T-helper 1 cell (primary cell): ENCODE data around the gene SERINC4.

ENCODE experiments used
- DNase-seq, 5 donors: peaks; one replicate each; pipeline ENCODE4 v3.0.0-alpha.2; 2012 to 2020

SERINC4 gene

DNA sequence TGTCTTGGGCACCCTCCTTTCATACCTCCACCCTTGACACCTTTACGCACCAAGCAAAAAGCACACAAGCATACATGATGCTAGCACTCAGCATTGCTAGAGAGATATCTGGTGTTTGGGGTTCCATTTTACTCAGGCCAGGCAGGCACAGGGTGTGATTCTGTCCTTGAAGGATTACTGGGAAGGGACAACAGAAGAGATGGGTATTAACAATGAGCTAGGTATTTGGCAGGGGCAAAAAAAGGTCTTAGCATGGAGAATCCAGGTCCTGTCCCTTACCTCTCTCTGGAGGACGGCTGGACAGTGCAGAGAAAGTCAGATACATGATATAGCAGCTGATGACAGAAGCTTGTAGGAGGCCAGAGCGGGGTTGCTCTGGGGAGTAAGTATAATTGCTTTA is 3.5 kb downstream of the SERINC4 start:
- DNase-seq: no peak

DNA sequence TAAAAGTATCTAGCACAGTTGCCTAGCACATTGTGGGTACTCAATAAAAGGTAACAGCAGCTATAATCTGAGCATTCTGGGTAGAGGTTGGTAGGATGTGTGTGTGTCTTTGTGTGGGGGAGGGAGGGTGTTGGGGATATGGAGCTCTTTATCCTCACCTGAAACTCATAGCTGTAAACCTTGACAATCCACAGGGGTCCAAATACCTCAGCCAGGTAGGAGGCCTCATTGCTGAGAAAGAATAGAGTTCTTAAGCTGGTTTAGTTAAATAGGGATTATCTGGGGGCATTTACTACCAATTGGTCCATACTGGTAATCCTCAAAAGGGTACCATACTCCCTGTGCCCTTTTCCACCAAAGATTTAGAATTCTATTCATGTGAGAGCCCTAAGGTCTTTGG is 4.0 kb downstream of the SERINC4 start:
- no peak for DNase-seq

DNA sequence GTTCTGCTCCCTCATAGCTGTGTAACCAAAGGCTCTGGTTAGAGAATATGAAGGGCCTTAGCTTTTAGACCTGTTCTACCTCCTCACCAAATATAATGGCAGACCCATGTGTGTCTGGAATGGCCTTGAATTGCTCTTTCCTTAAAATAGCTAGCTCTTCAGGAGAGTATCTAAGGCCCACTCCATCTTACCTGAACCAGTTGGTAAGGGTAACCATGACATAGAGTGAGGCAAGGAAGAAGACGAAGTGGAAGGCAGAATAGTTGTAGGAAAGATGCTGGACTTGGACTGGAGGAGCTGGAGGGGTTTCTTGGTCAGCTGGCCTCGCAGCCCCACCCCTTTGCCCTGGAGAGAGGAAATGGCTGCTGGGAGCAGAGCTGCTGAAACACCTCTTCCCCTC is 4.8 kb downstream of the SERINC4 start:
- DNase-seq: no peak

DNA sequence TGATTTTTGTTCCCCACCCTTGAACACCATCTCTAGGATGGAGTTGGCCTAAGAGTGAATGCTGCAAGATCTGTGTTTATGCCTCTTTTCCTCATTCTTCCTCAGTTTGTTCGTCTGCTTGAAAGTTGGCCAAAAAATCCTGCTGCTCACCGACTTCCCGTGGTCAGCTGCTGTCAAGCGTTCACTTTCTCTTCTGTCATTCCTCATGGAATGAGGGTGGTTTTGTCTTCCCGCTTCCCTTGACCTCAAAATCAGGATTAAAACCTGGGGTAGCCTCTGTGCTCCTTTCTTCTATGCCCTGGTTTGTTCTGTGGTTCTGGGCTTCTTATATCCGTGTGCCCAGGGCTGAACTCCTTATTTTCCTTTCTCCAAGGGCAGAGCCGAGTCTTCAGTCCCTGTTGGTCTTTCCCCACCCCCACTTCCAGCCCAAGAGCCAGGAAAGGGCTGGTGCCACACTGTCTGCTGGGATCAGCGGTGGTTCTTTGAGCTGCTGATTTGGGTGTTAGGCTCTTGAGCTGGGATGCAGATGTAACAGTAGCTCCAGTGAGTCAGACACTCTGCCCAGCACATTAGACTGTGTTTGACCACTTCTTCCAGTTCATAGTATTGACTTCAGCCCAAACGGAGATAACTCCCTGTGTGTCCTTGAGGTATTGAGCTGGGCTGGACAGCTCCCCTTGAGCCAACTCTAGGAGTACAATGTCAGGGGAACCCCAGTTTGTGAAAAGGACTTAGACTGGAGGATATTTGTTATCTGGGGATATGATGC is 5.6 kb downstream of the SERINC4 start:
- DNase-seq: no peak

DNA sequence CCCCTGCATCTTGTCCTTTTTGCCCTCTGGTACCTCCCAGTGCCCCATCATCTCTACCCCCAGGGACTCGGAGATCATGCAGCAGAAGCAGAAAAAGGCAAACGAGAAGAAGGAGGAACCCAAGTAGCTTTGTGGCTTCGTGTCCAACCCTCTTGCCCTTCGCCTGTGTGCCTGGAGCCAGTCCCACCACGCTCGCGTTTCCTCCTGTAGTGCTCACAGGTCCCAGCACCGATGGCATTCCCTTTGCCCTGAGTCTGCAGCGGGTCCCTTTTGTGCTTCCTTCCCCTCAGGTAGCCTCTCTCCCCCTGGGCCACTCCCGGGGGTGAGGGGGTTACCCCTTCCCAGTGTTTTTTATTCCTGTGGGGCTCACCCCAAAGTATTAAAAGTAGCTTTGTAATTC is 6.4 kb downstream of the SERINC4 start:
- no peak for DNase-seq

DNA sequence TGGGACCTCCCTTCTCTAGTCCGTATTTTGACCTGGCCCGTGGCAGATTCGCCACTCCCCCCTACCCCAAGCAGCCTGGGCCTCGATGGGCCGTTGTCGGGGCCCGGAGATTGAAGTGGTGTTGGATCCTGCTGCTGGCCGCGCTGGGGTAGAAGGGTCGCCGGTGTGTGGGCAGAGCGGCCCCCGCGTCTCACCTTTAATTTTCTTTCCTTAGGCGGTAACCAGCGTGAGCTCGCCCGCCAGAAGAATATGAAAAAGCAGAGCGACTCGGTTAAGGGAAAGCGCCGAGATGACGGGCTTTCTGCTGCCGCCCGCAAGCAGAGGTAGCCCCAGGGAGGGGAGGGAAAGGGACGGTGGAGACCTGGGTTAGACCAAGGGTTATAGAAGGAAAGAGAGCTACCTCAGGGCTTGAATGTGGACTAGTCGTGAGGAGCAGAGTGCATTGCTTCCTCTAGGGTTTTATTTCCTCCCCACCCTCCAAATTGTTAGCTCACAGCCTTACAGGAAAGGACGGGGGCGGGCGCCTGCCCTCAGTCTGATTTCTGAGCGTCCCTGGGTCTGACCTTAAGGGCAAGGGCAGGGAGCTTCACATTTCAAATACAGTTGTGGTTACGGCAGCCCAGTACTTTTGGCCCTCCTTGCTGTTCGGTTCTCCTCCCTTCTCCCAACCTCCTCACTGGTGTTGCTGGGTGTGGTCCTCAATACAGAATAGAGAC is 7.1 kb downstream of the SERINC4 start:
- DNase-seq: peak in 1 of 5 donors; percentile 38

DNA sequence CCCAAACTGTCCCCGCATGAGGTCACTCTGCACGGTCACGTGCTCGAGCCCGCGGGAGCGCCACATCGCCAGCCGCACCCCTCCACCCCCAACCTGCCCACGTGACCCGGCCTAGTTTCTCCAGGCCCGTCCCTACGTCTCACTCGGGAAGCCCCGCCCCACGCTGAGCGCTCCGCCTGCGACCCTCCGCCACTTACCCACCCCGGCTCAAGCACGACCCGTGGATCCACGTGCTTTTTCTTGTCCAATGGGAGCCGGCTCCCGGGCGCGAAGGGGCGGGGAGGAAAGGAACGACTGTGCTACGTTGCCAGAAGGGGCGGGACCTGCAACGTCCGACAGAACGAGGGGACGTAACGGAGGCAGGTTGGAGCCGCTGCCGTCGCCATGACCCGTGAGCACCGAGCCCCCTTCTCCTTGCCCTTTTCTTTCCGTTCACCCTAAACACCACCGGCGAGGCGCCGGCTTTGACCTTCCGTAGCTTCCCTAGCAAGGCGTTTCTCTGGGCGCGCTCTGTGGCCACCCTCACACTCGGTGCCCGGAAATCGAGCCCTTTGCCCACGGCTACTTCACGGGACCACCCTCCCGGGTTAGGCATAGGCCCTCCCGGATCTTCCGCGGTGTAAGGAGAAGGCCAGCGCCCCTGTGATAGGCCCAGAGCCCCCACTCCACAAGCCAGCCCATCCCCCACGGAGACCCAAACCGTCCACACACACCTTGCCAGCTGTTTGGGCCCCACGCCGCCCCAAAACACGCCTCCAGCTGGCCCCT is 7.8 kb downstream of the SERINC4 start, which contains the start of gene SERF2:
TSS of gene SERF2 (plus strand) at position 328 of the 768 bp plus-strand sequence. CDS start at position 385, 57 bp downstream.
- DNase-seq: peak; percentile 99 to 100 (median 99)

DNA sequence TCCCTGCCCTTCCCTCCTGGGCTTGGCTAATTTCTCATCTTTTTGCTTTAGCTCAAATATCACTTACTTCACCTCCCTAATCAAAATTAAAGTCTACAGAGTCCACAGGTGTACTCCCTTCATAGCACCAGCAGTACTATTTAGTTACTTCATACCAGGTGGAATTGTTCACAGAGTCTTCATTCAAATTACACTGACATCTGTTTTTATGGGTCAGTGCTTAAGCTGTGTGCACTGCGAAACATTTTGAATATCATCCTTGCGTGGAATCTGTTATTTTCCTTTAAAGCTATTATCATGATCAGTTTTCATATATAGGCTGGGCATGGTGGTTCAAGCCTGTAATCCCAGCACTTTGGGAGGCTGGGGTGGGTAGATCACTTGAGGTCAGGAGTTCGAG is 10.6 kb downstream of the SERINC4 start:
- DNase-seq: no peak

DNA sequence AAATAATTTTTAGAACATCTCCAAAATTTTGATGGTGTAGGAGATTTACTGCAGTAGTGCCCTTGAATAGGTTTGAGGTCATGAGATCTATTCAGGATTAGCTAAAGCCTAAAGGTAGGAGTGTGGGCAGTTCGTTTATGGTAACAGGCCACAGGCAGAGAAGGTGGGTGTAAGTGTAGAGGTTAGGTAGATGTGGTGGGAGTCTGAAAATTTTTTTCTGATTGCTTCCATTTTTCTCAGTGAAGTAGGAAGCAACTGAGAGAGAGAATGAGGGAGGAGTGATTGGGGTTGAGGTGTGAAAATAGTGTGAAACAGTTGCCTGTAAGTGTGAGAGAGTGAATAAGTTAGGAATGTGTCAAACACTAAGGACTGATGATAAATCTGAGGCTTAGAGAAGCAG is 21.0 kb downstream of the SERINC4 start:
- no peak for DNase-seq

DNA sequence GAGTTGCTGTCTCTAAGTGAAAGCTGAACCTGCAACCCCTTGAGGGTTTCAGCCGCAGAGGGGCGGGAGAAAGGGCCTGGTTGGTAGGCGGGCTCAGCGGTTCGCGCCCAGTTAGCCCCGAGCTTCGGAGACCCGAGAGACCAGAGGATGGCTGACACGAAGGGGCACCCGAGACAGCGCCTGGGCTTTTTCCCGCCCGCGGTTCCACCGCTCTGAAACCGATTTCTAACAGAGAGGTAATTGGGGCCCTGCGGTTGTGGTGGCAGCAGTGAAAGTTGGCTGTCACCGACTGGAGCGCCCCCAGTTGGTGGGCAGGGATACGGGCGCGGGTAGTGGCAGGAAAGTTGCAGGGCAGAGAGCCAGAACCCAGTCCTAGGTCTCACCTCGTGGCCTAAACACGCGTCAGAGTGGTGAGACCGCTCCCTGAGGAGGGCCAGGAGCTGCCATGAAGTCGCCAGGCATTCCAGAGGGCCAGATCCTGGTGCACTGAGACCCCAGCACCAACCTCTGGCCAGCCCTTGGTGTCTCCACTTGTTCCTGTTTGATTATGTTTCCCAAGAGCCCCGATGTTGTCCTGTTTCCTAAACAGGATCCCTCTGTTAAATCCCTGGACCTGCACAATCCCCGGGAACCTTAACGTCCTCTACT is 22.6 kb downstream of the SERINC4 start:
- peak; percentile 70 to 82 (median 76) for DNase-seq

DNA sequence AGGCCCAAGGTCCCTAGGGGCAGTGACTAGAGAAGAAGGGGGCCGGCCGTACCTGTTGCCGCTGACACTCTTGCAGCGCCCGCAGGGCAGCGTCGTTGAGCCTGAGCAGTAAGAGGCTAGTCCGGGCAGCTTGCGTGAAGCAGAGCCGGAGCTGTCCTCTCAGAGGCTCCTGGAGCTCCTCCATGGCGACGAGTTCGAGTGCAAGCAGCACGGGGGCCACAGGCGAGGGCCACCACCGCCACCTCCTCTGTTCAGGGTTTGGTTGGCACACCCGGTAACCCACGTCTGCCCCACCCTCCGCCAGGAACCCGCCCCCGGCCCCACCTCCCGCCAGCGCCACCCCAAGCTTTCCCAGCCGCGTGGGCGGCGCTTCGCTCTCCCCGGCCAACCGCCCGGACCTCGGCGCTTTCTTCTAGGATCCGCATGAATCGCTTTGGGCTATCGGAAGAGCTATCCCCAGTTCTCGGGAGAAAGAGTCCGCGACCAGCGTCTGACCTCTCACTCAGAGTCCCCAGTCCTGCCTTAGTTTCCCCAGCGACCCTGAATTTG is 23.2 kb downstream of the SERINC4 start, which contains the start of gene ELL3:
TSS of gene ELL3 (minus strand) at position 249 of the 549 bp plus-strand sequence. CDS start at position 184, 65 bp downstream.
- peak; percentile 65 to 74 (median 72) for DNase-seq

DNA sequence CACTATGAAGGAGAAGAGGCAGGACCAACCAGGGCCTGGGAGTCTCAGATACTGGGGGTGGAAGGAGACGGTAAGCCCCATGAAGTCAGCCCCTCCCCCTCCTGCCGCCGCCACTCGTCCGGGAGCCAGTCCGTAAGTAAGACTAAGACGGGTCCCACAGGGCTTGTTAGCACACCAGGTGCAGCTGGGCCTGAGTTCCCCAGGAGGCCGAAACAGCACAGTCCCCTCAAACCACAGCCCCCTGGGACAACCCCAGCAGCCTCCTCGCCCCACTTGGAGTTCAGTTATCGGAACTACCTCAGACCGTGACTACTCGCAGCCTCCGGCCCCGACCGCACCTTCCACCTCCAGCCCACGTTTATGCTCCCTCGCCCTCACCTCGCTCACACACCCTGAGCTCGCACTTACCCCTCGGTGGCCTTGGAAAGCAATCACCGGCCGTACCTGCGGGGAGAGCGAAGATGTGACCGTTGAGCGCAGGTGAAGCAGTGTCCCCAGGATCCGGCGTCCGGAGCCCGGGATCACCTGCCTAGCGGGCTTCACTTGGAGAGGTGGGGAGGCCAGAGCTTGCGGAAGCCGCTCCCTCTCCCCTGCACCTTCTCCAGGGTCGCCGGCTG is 23.8 kb downstream of the SERINC4 start:
- DNase-seq: no peak

DNA sequence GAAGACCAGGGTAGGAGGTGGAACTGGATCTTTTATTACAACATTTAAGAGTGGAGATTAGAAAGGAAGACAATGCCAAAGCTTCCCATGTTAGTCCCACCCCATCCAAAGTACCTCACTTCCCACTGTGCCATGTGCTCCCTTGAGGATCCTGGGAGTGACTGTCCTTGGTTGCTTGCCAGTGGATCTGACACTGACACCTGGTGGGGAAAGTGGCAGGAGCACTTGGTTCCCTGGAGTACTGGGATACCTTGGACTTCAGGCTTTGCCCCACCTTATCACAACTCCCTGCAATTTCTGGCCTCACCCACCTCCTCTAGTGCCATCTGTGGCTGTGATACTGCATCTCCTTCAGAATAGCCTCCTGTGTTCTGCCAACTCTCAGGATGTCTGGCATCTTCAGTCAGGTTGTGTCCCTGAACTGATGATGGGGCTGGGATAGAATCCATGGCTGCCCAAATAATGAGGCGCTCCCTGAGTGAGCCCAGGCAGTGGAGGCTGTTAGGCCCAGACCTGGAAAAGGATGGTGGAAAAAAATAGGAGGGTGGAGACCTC is 24.5 kb downstream of the SERINC4 start:
- DNase-seq: no peak

DNA sequence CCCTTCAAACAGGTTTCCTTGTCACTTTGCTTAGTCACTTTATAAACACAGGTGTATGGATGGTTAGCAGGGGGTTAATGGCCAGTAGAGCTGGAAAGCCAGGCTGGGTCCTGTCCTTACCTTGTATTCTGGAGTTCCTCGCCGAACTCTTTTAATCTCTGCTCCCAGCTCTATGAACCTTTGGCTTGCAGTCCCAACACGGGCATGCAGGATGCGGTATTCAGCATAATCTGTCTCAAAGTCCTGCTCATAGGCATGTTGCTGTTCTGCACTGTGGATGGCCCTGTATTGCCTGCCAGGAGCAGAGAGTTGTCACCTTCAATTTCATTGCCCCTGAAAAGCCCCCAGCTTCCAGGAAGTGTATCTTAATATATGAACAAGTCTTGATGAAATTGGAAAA is 26.0 kb downstream of the SERINC4 start:
- no peak for DNase-seq

DNA sequence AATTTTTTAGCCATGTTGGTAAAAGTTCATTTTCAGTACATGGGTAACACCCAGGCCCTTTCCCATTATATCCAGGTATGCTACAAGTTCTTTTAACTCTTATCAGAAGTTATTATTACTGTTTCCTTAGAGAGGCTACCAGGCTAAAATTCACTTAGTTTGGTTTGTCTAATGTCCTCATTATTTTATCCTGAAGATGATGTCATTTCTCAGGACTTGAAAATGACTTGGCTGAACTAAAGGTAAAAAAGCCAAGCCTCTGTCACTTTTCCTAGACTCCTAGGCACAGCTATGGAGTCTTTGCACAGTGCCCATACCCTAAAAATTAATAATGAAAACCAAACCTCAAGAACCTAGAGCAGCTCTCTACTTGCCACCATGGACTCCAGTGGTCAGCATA is 27.4 kb downstream of the SERINC4 start:
- no peak for DNase-seq

DNA sequence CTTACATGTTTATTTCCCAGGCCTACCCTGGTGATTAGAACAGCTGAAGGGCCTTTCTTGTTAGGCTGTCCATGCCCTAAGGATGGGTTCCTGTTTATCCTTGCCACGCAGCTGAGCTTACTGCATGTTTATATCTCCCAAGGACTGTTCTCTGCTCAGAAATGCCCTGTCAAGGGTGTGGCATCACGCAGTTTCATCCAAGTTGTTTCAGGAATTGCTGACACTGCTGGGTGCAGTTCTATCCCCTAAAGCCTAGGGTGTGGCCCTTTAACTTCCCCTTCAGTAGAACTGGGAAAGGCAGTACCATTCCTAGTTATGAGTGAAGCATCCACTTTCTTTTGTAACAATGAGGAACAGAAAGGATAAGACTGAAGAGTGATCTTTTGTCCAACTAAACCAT is 28.2 kb downstream of the SERINC4 start:
- DNase-seq: no peak

DNA sequence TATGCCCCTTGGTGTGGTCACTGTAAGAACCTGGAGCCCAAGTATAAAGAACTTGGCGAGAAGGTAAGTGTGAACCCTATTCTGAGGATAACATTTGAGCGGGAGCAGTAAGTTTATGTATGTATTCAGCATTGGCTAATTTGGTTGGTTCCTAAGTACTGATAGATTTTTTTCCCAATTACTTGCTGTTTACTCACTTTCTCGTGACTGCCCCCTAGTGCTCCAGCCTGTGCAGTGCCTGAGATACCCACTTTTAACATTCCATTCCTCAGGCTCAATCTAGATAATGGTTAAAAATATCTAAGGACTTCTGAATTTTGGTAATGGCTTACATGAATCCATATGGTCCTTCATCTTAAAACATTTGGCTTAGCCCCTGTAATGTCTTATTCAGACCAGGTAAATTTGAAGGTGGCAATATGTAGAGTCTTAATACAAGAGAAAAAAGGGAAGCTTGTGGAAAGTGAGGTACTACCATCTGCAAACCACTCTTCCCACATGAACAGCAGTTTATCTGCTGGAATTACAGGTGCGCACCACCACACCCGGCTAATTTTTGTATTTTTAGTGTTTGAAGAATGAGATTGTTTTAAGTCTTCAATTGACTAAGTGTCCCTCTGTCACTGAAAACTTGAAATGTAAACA is 30.3 kb downstream of the SERINC4 start:
- peak in 4 of 5 donors; percentile 26 to 57 (median 48) for DNase-seq

DNA sequence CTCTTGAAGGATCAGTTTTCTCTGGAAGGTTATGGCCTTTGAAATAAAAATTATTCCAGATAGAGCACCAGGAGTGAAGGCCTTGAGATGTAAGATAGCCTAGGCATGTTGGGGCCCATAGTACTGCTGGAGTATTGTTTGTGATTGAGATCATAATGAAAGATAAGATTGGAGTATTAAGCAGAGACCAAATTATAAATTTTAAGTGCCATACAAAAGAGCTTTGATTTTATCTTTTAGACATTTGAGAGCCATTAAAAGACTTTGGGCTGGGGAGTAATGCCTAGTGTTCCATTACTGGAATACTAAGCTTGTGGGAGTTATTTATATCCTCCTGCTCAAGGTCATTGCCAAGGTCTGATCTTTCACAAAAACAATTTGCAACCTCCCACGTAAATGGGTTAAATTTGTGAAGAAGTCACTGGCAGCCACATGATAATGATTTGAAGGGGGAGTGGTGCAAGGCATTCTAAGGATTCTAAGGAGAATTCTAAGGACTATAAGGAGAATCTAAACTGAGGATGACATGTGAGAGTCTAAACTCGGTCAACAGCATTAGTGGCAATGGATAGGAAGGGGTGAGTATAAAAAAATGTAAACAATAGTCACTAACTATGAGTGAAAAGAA is 36.1 kb downstream of the SERINC4 start:
- no peak for DNase-seq

DNA sequence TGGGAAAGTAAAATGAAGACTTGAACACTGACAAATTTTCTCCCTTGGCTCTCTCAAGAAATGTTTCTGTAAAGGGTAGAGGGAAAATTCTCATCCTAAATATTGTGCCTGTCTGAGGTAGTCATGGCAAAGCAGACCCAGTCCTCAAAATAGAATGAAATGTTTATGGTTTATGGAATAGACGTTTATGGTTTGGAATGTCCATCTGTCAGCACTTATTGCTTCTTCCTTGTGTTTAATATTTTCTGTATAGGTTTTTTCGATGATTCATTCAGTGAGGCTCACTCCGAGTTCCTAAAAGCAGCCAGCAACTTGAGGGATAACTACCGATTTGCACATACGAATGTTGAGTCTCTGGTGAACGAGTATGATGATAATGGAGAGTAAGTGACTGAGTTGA is 37.2 kb downstream of the SERINC4 start:
- no peak for DNase-seq

DNA sequence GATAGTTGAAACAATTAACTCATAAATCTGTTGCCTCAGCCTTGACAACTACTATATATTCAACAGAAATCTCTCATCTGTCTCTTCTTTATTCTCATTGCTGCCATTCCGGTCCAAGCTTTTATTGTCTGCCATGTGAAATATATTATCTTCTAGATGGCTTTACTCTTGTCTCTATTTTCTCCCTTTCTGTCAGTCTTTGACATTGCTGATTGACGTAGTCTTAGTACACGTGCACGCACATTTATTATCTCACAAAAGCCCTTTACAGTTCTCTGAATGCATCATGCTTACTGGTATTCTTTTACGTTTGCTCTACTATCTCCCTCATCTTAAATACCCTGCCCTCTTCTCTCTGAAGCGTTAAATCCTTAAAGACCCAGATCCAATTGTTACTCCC is 48.1 kb downstream of the SERINC4 start:
- DNase-seq: no peak
